ENCODE measurements around the gene YPEL2.

YPEL2 gene

DNA sequence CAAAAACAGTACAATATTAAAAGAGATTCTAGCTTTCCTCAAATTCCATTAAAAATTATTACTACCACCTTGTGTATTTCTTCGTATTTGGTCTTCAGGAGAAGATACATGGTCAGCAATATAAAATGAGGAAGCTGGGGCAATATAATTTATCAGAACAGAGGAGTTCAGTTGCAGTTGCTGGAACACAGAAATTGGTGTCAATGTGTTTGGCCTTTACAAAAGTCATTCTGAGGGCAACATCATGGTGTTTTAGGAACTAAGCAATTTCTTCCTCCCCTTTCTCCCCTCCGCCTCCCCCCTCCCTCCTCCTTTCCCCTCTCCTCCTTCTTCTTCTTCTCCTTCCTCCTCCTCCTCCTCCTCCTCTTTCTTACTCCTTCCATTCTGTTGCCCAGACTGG lies 102.1 kb downstream of the YPEL2 start:
- DNase-seq (ENCODE audit: low read depth) = no peak

DNA sequence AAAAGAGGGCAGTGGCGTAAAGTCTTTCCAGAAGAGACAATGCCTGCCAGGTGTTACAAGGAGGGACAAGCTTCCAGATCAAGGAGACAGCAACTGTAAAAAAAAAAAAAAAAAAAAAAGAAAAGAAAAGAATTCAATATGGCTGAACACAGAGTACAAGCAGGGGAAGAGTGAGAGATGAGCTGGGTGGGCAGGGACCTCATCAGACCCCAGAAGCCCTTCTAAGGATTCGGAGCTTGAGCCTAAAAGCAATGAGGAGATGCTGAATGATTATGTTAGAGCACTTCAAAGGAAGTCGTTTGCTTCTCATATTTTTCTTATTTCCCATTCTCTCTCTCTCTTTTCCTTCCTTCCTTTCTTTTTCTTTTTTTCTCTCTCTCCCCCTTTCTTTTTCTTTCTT lies 103.0 kb downstream of the YPEL2 start:
- no peak for DNase-seq (ENCODE audit: low read depth)

DNA sequence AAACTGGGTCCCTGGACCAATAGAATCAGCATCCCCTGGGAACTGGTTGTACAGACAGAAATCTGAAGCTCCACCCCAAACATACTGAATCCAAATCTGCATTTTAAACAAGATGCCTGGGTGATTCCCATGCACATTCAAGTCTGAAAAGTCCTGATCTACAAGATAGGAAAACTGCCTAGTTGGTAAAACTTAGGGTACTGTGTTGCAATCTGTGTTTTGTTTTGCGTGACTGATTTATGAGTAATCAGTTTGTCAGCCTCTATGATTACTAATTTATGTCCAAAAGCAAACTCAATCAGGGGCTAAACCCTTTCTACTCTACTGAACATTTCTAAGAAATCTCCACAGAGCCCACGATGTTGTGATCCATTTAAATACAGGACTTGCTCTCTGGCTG lies 103.8 kb downstream of the YPEL2 start:
- peak; percentile 92 for DNase-seq (ENCODE audit: low read depth)

DNA sequence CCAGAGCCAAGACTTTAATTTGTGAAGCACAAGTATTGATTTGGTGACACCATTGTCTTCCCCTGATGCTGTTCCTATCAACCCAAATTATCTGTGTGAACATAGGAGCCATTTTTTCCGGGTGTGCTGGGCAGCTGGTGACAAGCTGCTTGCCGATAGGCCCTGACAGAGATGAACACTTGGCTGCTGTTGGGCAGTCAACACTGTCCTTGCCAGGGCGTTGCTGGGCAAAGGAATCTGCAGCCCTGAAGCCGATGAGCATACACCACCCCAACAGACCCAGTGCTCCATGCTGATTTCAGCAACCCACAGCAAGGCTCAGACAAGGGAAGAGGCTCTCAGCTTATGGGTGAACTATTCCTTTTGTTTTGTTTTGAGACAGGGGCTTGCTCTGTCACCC lies 105.4 kb downstream of the YPEL2 start:
- DNase-seq (ENCODE audit: low read depth) = no peak

DNA sequence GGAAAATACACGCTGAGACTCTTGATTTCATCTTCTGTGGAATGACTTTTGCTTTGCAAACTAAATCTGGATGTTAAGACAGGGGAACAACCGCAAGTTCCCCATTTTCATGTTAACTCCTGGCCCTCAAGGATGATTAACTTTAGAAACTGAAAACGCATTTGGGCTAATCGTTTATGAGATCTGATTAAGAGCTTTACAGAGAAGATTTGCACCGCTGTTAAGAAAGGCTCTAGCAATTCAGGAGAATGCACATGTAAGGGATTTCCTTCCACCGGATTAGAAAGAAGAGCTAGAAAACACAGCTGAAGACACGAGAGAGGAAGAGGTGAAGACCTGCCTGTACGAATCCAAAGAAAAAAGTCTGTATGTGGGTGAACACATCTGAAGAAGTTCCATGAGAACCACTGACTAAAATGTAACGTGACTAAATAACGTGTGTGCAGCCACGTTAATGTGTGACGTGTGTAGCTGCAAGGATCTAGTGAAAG lies 106.4 kb downstream of the YPEL2 start:
- DNase-seq (ENCODE audit: low read depth) = no peak

DNA sequence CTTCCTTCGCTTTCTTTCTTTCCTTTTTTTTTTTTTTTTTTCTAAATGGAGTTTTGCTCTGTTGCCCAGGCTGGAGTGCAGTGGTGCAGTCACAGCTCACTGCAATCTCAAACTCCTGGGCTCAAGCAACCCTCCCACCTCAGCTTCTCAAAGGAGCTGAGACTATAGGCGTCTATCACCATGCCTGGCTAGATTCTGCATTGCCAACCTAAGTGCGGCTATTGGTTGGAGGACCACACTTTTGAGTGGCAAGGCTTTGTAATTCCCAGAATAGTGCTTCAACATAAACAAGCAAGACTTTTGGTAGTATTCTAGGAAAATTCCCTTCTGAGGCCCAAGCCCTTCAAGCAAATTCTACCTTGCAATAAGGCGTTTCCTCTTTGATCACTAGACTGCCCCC lies 107.8 kb downstream of the YPEL2 start:
- DNase-seq (ENCODE audit: low read depth) = no peak

DNA sequence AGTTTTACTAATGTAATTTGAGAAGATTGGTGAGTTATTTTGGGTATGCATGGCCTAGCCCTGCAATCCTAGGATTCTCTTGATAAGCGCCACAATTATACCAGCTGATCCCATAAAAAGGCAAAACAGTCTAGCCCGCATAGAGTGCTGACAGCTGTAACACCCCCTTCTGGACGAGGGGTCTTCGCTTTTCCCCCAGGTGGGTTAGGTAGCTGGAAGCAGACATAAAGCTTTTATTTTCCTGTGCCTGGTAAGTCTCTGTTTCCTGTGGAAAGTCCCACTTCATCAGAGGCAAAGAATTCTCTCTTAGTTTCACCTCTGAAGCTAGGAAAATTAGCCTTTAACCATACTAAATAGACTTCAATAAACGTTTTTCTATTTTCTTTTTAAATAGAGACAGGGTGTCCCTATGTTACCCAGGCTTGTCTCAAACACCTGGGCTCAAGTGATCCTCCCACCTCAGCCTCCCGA lies 108.3 kb downstream of the YPEL2 start:
- peak; percentile 32 for DNase-seq (ENCODE audit: low read depth)

DNA sequence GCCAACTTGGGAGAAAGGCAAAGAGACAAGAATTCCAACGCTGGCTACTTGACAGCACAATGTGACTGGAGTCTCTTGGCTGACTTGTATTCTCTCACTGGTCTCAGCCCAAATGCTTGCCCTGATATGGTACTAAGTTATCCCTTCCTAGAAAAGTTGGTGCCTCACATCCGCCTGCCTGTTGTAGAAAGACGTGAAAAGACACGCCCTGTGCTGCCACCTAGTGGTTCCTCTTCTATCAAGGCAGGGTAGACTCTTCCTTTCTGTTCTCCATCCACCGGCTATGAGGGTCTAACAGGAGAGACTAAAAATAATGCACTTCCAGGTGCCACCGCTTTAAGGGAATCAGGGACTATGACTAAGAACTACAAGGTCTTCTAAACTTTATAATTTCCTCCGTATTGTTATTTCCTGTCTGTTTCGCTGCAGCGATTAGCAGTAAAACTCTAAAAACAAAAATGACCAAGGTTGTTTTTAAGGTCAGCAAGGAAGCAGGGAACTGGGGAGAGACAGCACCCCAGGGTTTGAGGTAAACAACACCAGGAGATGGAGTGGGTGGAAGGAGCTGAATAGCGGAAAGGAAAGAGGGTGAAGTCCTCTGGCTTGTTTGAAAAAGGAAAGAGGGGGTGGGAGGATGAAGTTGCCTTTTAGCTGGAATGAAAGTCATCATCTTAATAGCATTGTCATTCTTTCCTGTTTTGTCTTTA lies 109.5 kb downstream of the YPEL2 start:
- peak; percentile 91 for DNase-seq (ENCODE audit: low read depth)

DNA sequence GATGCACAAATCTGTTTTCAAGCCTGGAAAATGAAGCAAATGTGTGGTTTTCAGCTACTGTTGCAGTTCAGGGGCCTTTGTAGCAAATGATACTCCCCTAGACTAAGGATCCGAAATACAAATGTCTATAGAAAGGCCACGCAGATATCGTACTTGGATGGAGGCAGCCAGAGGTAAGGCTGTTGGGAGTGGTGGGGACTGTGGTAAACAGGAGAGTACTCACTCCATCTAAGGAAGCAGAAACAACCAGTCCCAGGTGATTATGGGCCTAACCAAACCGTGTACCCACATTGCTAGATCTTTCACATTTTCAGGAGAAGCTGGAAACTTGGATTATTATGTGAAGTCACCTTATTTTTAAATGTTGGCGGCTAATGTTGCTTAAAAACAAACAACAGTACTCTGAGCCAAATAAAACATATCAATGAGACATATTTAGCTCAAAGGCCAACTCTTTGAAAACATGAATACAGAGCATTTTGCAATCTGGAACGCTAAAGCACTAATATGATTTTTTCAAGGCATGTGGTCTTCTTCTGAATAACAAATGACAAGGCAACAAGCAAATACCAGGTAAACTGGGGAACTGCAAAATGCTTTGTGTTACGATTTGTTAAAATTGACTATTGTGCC lies 110.1 kb downstream of the YPEL2 start:
- no peak for DNase-seq (ENCODE audit: low read depth)

DNA sequence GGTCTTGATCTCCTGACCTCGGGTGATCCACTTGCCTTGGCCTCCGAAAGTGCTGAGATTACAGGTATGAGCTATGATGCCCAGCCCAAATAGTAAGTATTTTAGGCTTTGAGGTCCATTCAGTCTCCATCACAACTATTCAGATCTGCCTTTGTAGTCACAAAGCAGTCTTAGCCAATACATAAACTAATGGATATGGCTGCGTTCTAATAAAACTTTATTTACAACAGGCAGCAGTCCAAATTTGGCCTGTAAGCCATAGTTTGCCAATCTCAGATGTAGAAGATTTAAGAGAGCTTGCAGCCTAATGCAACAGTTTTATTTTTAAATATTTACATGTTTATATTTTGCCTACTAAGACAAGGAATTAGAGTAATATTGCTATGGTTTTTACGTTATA lies 111.7 kb downstream of the YPEL2 start:
- no peak for DNase-seq (ENCODE audit: low read depth)

All from EH (cell line).